ENCODE data around the gene THSD7B. TPM values are rescaled to one million over a fixed set of nuclear protein-coding genes. Genes with fewer than 3 reads are reported as not detected.

THSD7B gene
- total RNA-seq, 4 donors from 2014 or later: under 0.01 to 0.29 (median 0.03) TPM

GRCh38 chr2:137182071-137182470 lies 416.7 kb downstream of the THSD7B start:
- Histone ChIP-seq H3K36me3 (no peaks in the 10 kb centered on the region), H3K4me1 (no peaks in the 10 kb centered on the region), H3K27ac (replicated peaks in 1 of 4) (no peak overlapping the region), H3K27me3 (no peaks in the 10 kb centered on the region), H3K9me3 (peaks cover 0 to 7% (median 0%) of the 10 kb centered on the region in 4 donors), H3K4me3 (no peak overlapping the region)
- 54% methylated on average over 3 of the region's 3 CpGs for WGBS
- intact Hi-C loops (cut with DNase I): no loop called here
- TF ChIP-seq POLR2A (IDR thresholded peaks at IDR 0.05; ENCODE audit: low read depth): no peak
- TF ChIP-seq EP300 (IDR thresholded peaks at IDR 0.05): no peak
- TF ChIP-seq CTCF (IDR thresholded peaks at IDR 0.05): no peak
- TF ChIP-seq POLR2AphosphoS5 (IDR thresholded peaks at IDR 0.05): no peak
- DNase-seq (ENCODE audit: extremely low spot score): no peak

- no peak for DNase-seq (ENCODE audit: extremely low spot score)
- intact Hi-C loops (cut with DNase I): no loop called here
- Histone ChIP-seq H3K4me1 (no peaks in the 10 kb centered on the region), H3K4me3 (no peak overlapping the region), H3K9me3 (peaks cover 0 to 7% (median 0%) of the 10 kb centered on the region in 4 donors), H3K27ac (replicated peaks in 1 of 4) (no peak overlapping the region), H3K27me3 (no peaks in the 10 kb centered on the region), H3K36me3 (no peaks in the 10 kb centered on the region)
- 85% methylated on average over 3 of the region's 3 CpGs for WGBS
- TF ChIP-seq POLR2AphosphoS5 (IDR thresholded peaks at IDR 0.05) (no peak), CTCF (IDR thresholded peaks at IDR 0.05) (no peak), POLR2A (IDR thresholded peaks at IDR 0.05; ENCODE audit: low read depth) (no peak), EP300 (IDR thresholded peaks at IDR 0.05) (no peak)
Observed at GRCh38 chr2:137183206-137183898, 418.0 kb downstream of the THSD7B start.

- TF ChIP-seq CTCF (IDR thresholded peaks at IDR 0.05) (no peak), POLR2A (IDR thresholded peaks at IDR 0.05; ENCODE audit: low read depth) (no peak), EP300 (IDR thresholded peaks at IDR 0.05) (no peak), POLR2AphosphoS5 (IDR thresholded peaks at IDR 0.05) (no peak)
- intact Hi-C loops (cut with DNase I): no loop called here
- H3K4me1 ChIP-seq: no peaks in the 10 kb centered on the region
- no peaks in the 10 kb centered on the region for H3K27me3 ChIP-seq
- H3K4me3 ChIP-seq: no peak overlapping the region
- WGBS: 89% methylated on average over 3 of the region's 3 CpGs
- no peak overlapping the region for H3K27ac ChIP-seq (replicated peaks in 1 of 4)
- H3K36me3 ChIP-seq: no peaks in the 10 kb centered on the region
- DNase-seq (ENCODE audit: extremely low spot score): no peak
- H3K9me3 ChIP-seq: peaks cover 0 to 7% (median 0%) of the 10 kb centered on the region in 4 donors
Observed at GRCh38 chr2:137185378-137186078, 420.2 kb downstream of the THSD7B start.

- DNase-seq (ENCODE audit: extremely low spot score): no peak
Observed at GRCh38 chr2:137187216-137187615, 421.9 kb downstream of the THSD7B start.

More at GRCh38 chr2:137187216-137187615, 421.9 kb downstream of the THSD7B start:
- H3K4me3 ChIP-seq: no peak overlapping the region
- H3K27me3 ChIP-seq: no peaks in the 10 kb centered on the region
- H3K36me3 ChIP-seq: no peaks in the 10 kb centered on the region
- H3K27ac ChIP-seq (replicated peaks in 1 of 4): no peak overlapping the region
- intact Hi-C loops (cut with DNase I): no loop called here
- 85% methylated on average over 2 of the region's 2 CpGs for WGBS
- TF ChIP-seq POLR2AphosphoS5 (IDR thresholded peaks at IDR 0.05) (no peak), CTCF (IDR thresholded peaks at IDR 0.05) (no peak), POLR2A (IDR thresholded peaks at IDR 0.05; ENCODE audit: low read depth) (no peak), EP300 (IDR thresholded peaks at IDR 0.05) (no peak)
- no peaks in the 10 kb centered on the region for H3K4me1 ChIP-seq
- peaks cover 0 to 7% (median 0%) of the 10 kb centered on the region in 4 donors for H3K9me3 ChIP-seq

Measured in esophagus muscularis mucosa (tissue), 4 donors.